Endodermal cell (in vitro differentiated cells): ENCODE data around the gene WHRN. TPM values are rescaled to one million over a fixed set of nuclear protein-coding genes. Genes with fewer than 3 reads are reported as not detected.

Experiments used
- DNase-seq: peaks from one replicate; pipeline ENCODE4 v3.0.0-alpha.2; 2017
- H3K27ac ChIP-seq: 2 replicates; pipeline ENCODE4 v1.5.1; 2013; ENCODE audit warnings: mild to moderate bottlenecking, low read depth, low read length, moderate library complexity
- H3K27me3 ChIP-seq: 2 replicates; pipeline ENCODE4 v1.6.1; 2013; ENCODE audit warnings: mild to moderate bottlenecking, low read length, moderate library complexity; ENCODE audit not compliant: insufficient read depth, control insufficient read depth, poor library complexity, severe bottlenecking
- H3K36me3 ChIP-seq: 2 replicates; pipeline ENCODE4 v1.7.0; 2013; ENCODE audit warnings: mild to moderate bottlenecking, low read length, moderate library complexity; ENCODE audit not compliant: control insufficient read depth, insufficient read depth
- H3K4me1 ChIP-seq: one replicate; pipeline ENCODE4 v1.7.0; 2013; ENCODE audit warnings: low read length; ENCODE audit not compliant: control insufficient read depth, insufficient read depth
- H3K4me3 ChIP-seq: 2 replicates; pipeline ENCODE4 v1.5.1; 2013; ENCODE audit warnings: mild to moderate bottlenecking, low read length, moderate library complexity
- H3K9ac ChIP-seq: 2 replicates; pipeline ENCODE4 v1.6.1; 2013; ENCODE audit warnings: mild to moderate bottlenecking, low read length, moderate library complexity; ENCODE audit not compliant: poor library complexity, severe bottlenecking; ENCODE audit errors: extremely low read depth
- H3K9me3 ChIP-seq: 2 replicates; pipeline ENCODE4 v1.6.1; 2013; ENCODE audit warnings: mild to moderate bottlenecking, low read length, moderate library complexity; ENCODE audit not compliant: control insufficient read depth
- H3K27ac Mint-ChIP-seq: 2 replicates; pipeline ENCODE4 v1.8.0; 2020; ENCODE audit warnings: mixed read lengths
- H3K27me3 Mint-ChIP-seq: 2 replicates; pipeline ENCODE4 v1.8.0; 2021; ENCODE audit warnings: mild to moderate bottlenecking, mixed read lengths; ENCODE audit not compliant: insufficient read depth
- H3K36me3 Mint-ChIP-seq: 2 replicates; pipeline ENCODE4 v1.8.0; 2020; ENCODE audit warnings: low read depth, mixed read lengths
- H3K4me1 Mint-ChIP-seq: 2 replicates; pipeline ENCODE4 v1.8.0; 2020; ENCODE audit warnings: mixed read lengths
- H3K4me3 Mint-ChIP-seq: 2 replicates; pipeline ENCODE4 v1.8.0; 2020; ENCODE audit warnings: mild to moderate bottlenecking, moderate library complexity, mixed read lengths
- H3K9me3 Mint-ChIP-seq: 2 replicates; pipeline ENCODE4 v1.8.0; 2020; ENCODE audit warnings: mild to moderate bottlenecking, mixed read lengths
- WGBS, 2 experiments: methylation state at CpG; one replicate each; pipeline versions ENCODE4 v1.1.5 to v1.1.7; 2013; ENCODE audit warnings: missing lambda C conversion rate in 2 of 2, mixed read lengths in 1 of 2; ENCODE audit not compliant: insufficient coverage in 1 of 2, insufficient read length in 1 of 2; 5-methylcytosine and 5-hydroxymethylcytosine counted together
- total RNA-seq, 2 donors: library from RNA; stranded (reverse); fragmentation: NEBNext Ultra II Directional in 1 of 2; extraction: Animal tissue kit (Norgen Biotek cat#: 25700) in 1 of 2; gene quantifications; 2 replicates in 1 of 2; 3 replicates in 1 of 2; pipeline ENCODE4 v1.2.1, GENCODE V29; 2021
- TF ChIP-seq, protein P1 (sequence below): fragments of 200-600 bp; sonication (generic); conservative IDR thresholded peaks from 2 replicates; pipeline ENCODE4 v1.5.0; 2021; ENCODE audit warnings: antibody characterized with exemption, mild to moderate bottlenecking

WHRN gene
- total RNA-seq, 2 donors from 2014 or later: 7.0 to 12.8 TPM

- Histone ChIP-seq H3K9me3 (no peaks in the 10 kb centered on the region), H3K27me3 (no peaks in the 10 kb centered on the region), H3K27ac (no peak overlapping the region), H3K4me1 (no peaks in the 10 kb centered on the region), H3K36me3 (no peaks in the 10 kb centered on the region), H3K4me3 (no peak overlapping the region), H3K9ac (no peak overlapping the region)
- Mint-ChIP-seq H3K27me3 (no peaks in the 10 kb centered on the region), H3K9me3 (no peaks in the 10 kb centered on the region), H3K4me1 (peaks cover 2% of the 10 kb centered on the region), H3K27ac (no peak overlapping the region), H3K4me3 (no peak overlapping the region), H3K36me3 (no peaks in the 10 kb centered on the region)
- 48 to 85% methylated on average over 3 to 9 of the region's 10 CpGs for WGBS, 2 experiments
- TF ChIP-seq, protein P1, sequence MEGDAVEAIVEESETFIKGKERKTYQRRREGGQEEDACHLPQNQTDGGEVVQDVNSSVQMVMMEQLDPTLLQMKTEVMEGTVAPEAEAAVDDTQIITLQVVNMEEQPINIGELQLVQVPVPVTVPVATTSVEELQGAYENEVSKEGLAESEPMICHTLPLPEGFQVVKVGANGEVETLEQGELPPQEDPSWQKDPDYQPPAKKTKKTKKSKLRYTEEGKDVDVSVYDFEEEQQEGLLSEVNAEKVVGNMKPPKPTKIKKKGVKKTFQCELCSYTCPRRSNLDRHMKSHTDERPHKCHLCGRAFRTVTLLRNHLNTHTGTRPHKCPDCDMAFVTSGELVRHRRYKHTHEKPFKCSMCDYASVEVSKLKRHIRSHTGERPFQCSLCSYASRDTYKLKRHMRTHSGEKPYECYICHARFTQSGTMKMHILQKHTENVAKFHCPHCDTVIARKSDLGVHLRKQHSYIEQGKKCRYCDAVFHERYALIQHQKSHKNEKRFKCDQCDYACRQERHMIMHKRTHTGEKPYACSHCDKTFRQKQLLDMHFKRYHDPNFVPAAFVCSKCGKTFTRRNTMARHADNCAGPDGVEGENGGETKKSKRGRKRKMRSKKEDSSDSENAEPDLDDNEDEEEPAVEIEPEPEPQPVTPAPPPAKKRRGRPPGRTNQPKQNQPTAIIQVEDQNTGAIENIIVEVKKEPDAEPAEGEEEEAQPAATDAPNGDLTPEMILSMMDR: no peak
- DNase-seq: no peak
Observed at GRCh38 chr9:114482593-114482992, 22.7 kb downstream of the WHRN start.

GRCh38 chr9:114481789-114482188 lies 23.5 kb downstream of the WHRN start:
- no peak overlapping the region for H3K27ac ChIP-seq
- DNase-seq: no peak
- no peaks in the 10 kb centered on the region for H3K36me3 ChIP-seq
- no peaks in the 10 kb centered on the region for H3K9me3 Mint-ChIP-seq
- H3K4me1 Mint-ChIP-seq: peaks cover 2% of the 10 kb centered on the region
- H3K4me3 ChIP-seq: no peak overlapping the region
- H3K27me3 Mint-ChIP-seq: no peaks in the 10 kb centered on the region
- H3K9me3 ChIP-seq: no peaks in the 10 kb centered on the region
- no peak overlapping the region for H3K27ac Mint-ChIP-seq
- H3K27me3 ChIP-seq: no peaks in the 10 kb centered on the region
- H3K4me1 ChIP-seq: no peaks in the 10 kb centered on the region
- H3K9ac ChIP-seq: no peak overlapping the region
- TF ChIP-seq, protein P1: no peak
- H3K4me3 Mint-ChIP-seq: no peak overlapping the region
- H3K36me3 Mint-ChIP-seq: no peaks in the 10 kb centered on the region
- 89 to 94% methylated on average over 5 of the region's 5 CpGs for WGBS, 2 experiments

DNA sequence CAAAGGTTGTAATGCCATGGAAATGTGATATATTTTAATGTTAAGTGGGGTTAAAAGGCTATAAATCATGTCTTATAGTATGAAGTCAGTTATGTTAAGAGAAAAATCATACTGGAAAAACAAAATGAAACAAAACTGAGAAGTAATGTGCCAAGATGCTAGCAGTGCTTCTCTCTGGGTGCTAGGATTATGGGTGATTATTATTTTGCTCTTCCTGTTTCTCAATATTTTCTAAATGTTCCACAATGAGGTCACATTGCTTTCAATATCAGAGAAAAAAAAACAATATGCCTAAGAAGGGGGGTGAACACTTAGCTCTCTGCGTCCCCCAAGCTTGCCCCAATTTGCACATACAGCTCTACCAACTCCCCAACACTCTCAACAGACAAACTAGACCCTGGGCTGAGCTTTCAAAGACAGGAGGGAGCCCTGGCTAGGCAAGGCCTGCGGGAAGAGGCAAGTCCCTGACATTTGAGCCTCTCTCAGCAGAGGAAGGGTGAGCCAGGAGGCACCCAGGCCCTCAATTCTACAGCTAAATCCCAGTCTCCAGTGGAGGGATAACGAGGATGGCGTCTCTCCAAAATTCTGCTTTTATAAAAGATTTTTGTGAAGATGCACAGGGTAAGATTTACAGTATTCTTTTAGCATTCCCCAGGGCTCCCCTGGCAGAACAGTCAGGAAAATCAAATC lies 24.4 kb downstream of the WHRN start:
- H3K36me3 Mint-ChIP-seq: no peaks in the 10 kb centered on the region
- WGBS, 2 experiments: 89 to 100% methylated on average over 1 to 4 of the region's 4 CpGs
- no peak overlapping the region for H3K9ac ChIP-seq
- TF ChIP-seq, protein P1: no peak
- H3K27me3 ChIP-seq: no peaks in the 10 kb centered on the region
- DNase-seq: no peak
- H3K4me3 ChIP-seq: no peak overlapping the region
- H3K4me1 Mint-ChIP-seq: peaks cover 2% of the 10 kb centered on the region
- H3K27ac ChIP-seq: no peak overlapping the region
- no peaks in the 10 kb centered on the region for H3K9me3 ChIP-seq
- H3K27me3 Mint-ChIP-seq: no peaks in the 10 kb centered on the region
- no peaks in the 10 kb centered on the region for H3K4me1 ChIP-seq
- no peak overlapping the region for H3K4me3 Mint-ChIP-seq
- H3K27ac Mint-ChIP-seq: no peak overlapping the region
- no peaks in the 10 kb centered on the region for H3K36me3 ChIP-seq
- H3K9me3 Mint-ChIP-seq: no peaks in the 10 kb centered on the region
